Tibial nerve (tissue), 3 donors: ENCODE data around the gene TAAR8.

ENCODE experiments used
- POLR2A ChIP-seq, 2 donors: fragments of 450-650 bp; IDR thresholded peaks; one replicate each; pipeline ENCODE4 v1.6.1; 2017; ENCODE audit warnings: antibody characterized with exemption in 2 of 2, mild to moderate bottlenecking in 2 of 2, moderate library complexity in 2 of 2
- TF ChIP-seq, protein P1 (sequence below), 5 experiments: fragments of 200-600 bp in 3 of 5; fragments of 450-650 bp in 2 of 5; sonication (generic) in 3 of 5; IDR thresholded peaks; one replicate each; pipeline ENCODE4 v1.5.1; 2016 to 2019; ENCODE audit warnings: antibody characterized with exemption in 5 of 5, mild to moderate bottlenecking in 3 of 5, moderate library complexity in 2 of 5

DNA sequence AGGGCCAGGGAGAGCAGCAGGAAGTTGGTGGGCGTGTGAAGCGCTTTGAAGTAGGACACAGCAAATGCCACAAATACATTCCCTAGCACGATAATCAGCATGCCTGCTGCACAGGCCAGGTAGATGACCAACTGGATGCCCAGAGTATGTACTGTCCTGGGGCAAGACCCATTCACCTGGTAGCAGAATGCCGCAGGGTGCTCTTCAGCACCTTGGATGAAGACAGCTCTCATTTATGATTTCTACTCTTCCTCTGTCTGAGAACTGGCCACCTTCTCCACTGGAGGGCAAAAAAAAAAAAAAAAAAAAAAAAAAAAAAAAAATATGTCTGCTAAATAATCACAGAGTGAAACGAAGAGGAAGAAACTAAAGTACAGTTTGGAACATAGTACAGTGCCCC, 37.0 kb downstream of the TAAR8 start, which contains the start of gene TAAR5:
- TF ChIP-seq POLR2A (IDR thresholded peaks at IDR 0.05): no peak
- TF ChIP-seq, protein P1, sequence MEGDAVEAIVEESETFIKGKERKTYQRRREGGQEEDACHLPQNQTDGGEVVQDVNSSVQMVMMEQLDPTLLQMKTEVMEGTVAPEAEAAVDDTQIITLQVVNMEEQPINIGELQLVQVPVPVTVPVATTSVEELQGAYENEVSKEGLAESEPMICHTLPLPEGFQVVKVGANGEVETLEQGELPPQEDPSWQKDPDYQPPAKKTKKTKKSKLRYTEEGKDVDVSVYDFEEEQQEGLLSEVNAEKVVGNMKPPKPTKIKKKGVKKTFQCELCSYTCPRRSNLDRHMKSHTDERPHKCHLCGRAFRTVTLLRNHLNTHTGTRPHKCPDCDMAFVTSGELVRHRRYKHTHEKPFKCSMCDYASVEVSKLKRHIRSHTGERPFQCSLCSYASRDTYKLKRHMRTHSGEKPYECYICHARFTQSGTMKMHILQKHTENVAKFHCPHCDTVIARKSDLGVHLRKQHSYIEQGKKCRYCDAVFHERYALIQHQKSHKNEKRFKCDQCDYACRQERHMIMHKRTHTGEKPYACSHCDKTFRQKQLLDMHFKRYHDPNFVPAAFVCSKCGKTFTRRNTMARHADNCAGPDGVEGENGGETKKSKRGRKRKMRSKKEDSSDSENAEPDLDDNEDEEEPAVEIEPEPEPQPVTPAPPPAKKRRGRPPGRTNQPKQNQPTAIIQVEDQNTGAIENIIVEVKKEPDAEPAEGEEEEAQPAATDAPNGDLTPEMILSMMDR (IDR thresholded peaks at IDR 0.05): no peak
